OCI-M2 (cell line): ENCODE measurements around the gene INPP5A.
"Not testable (repeated sequence)": the region's sequence is repeated elsewhere in the genome, so short reads cannot be mapped to it uniquely, and the experiment has no call there.

ENCODE experiments used
- DNase-seq: peaks from one replicate; lab custom pipeline; 2025; ENCODE audit not compliant: unreplicated experiment; lab: John Stamatoyannopoulos, UW

Gene INPP5A

GRCh38 chr10:132559538-132559937 lies 22.0 kb downstream of the INPP5A start:
- no peak for DNase-seq

GRCh38 chr10:132560241-132560731 lies 22.7 kb downstream of the INPP5A start:
- DNase-seq, result no peak

- no peak for DNase-seq
Observed at GRCh38 chr10:132562177-132562915, 24.8 kb downstream of the INPP5A start.

- DNase-seq, result no peak
Observed at GRCh38 chr10:132562916-132563456, 25.4 kb downstream of the INPP5A start.

GRCh38 chr10:132563485-132564248 lies 26.1 kb downstream of the INPP5A start:
- DNase-seq, result no peak

- no peak for DNase-seq
Observed at GRCh38 chr10:132564249-132564605, 26.6 kb downstream of the INPP5A start.

GRCh38 chr10:132564690-132565089 lies 27.1 kb downstream of the INPP5A start:
- DNase-seq, result no peak

- no peak for DNase-seq
Observed at GRCh38 chr10:132565516-132566209, 28.1 kb downstream of the INPP5A start.

GRCh38 chr10:132566892-132567291 lies 29.3 kb downstream of the INPP5A start:
- DNase-seq, result no peak

GRCh38 chr10:132570265-132570664 lies 32.7 kb downstream of the INPP5A start:
- no peak for DNase-seq

- no peak for DNase-seq
Observed at GRCh38 chr10:132570771-132571649, 33.4 kb downstream of the INPP5A start.

- DNase-seq, result no peak
Observed at GRCh38 chr10:132571650-132572544, 34.3 kb downstream of the INPP5A start.

GRCh38 chr10:132572545-132572937 lies 35.0 kb downstream of the INPP5A start:
- DNase-seq, result no peak

GRCh38 chr10:132572946-132573345 lies 35.4 kb downstream of the INPP5A start:
- DNase-seq, result not testable (repeated sequence)

- no peak for DNase-seq
Observed at GRCh38 chr10:132574288-132574687, 36.7 kb downstream of the INPP5A start.

- DNase-seq, result no peak
Observed at GRCh38 chr10:132574783-132575319, 37.3 kb downstream of the INPP5A start.

GRCh38 chr10:132575320-132576201 lies 38.0 kb downstream of the INPP5A start:
- DNase-seq, result no peak

GRCh38 chr10:132576671-132577349 lies 39.2 kb downstream of the INPP5A start:
- no peak for DNase-seq
